NB4 (cell line): ENCODE data around the gene FXYD7.

Experiments
- MYC ChIP-seq: IDR thresholded peaks from 2 replicates; pipeline ENCODE4 v1.6.1; 2011; ENCODE audit warnings: low read depth, low read length
- POLR2A ChIP-seq: IDR thresholded peaks from 2 replicates; pipeline ENCODE4 v1.6.1; 2011; ENCODE audit warnings: mild to moderate bottlenecking; ENCODE audit not compliant: insufficient read length; ENCODE audit errors: extremely low read depth
- TF ChIP-seq, protein P1 (sequence below): IDR thresholded peaks from one replicate; pipeline ENCODE4 v1.5.1; 2012; ENCODE audit warnings: low read depth, low read length
- TF ChIP-seq, protein P2 (sequence below): IDR thresholded peaks from 2 replicates; pipeline ENCODE4 v1.6.1; 2011; ENCODE audit warnings: low read depth, low read length

DNA sequence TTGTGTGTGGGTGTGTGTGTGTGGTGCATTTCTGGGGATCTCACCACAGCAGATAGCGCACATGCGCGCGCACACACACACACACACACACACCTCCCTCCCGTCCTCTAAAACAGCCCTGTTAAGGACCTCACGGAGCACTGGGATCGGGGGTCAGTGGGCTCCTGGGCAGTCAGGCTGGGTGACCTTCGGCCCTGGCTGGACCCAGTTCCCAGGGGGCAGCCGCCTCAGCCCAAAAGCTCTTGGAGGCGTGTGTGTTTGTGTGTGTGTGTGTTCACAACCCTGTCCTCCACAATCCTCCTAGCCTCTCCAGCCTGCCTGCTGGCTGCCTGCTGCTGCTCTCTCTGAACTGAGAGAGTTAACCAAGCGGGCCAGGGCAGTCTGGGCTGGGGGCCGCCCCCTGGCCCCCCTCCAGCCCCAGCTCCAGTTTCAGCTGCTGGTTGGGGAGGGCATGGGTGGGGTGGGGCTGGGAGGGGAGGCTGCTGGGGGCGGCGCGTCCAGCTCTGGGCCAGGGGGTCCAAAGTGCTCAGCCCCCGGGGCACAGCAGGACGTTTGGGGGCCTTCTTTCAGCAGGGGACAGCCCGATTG, 4.7 kb upstream of the FXYD7 start, which contains the start of gene FXYD1:
- TF ChIP-seq, protein P1, sequence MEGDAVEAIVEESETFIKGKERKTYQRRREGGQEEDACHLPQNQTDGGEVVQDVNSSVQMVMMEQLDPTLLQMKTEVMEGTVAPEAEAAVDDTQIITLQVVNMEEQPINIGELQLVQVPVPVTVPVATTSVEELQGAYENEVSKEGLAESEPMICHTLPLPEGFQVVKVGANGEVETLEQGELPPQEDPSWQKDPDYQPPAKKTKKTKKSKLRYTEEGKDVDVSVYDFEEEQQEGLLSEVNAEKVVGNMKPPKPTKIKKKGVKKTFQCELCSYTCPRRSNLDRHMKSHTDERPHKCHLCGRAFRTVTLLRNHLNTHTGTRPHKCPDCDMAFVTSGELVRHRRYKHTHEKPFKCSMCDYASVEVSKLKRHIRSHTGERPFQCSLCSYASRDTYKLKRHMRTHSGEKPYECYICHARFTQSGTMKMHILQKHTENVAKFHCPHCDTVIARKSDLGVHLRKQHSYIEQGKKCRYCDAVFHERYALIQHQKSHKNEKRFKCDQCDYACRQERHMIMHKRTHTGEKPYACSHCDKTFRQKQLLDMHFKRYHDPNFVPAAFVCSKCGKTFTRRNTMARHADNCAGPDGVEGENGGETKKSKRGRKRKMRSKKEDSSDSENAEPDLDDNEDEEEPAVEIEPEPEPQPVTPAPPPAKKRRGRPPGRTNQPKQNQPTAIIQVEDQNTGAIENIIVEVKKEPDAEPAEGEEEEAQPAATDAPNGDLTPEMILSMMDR = no peak
- TF ChIP-seq POLR2A = no peak
- TF ChIP-seq, protein P2, sequence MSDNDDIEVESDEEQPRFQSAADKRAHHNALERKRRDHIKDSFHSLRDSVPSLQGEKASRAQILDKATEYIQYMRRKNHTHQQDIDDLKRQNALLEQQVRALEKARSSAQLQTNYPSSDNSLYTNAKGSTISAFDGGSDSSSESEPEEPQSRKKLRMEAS = no peak
- TF ChIP-seq MYC = no peak
